ENCODE results near the gene FUBP3. TPM values are rescaled to one million over a fixed set of nuclear protein-coding genes. Genes with fewer than 3 reads are reported as not detected.

Gene FUBP3
- total RNA-seq, 1 experiment from 2014 or later, result 78.6 TPM

GRCh38 chr9:130663258-130663976, 84.0 kb downstream of the FUBP3 start:
- H2BK120ac ChIP-seq (ENCODE audit: low read depth, low read length, poor library complexity, severe bottlenecking), result no peak overlapping the region
- no peak overlapping the region for H2AK5ac ChIP-seq (ENCODE audit: insufficient read length, low read length)
- no peak overlapping the region for H3K18ac ChIP-seq (ENCODE audit: insufficient read length, low read depth, low read length)
- no peak overlapping the region for H4K91ac ChIP-seq (ENCODE audit: insufficient read length, low read depth, low read length)
- no CpG with 5 or more reads among the region's 65 CpGs for WGBS (ENCODE audit: extremely low coverage, insufficient read length, low lambda C conversion rate)
- H2BK12ac ChIP-seq (ENCODE audit: insufficient read length, low read depth, low read length), result no peak overlapping the region
- peaks cover 100% of the 10 kb centered on the region for H3K27me3 Mint-ChIP-seq (ENCODE audit: low read depth)
- H3T11ph ChIP-seq (ENCODE audit: low read length), result no peak overlapping the region
- H3K56ac ChIP-seq (ENCODE audit: insufficient read length, low read depth, low read length), result no peak overlapping the region
- H3K27me3 ChIP-seq (ENCODE audit: insufficient read depth, low read length), result peaks cover 93% of the 10 kb centered on the region
- H3K27ac ChIP-seq (ENCODE audit: insufficient read length, low read depth, low read length), result no peak overlapping the region
- peak overlapping the region; percentile 26 to 83 for H3K4me3 Mint-ChIP-seq
- no peak overlapping the region for H3K4ac ChIP-seq (ENCODE audit: low read depth, low read length)
- peak overlapping the region; percentile 44 for H3K4me2 ChIP-seq (ENCODE audit: insufficient read depth, insufficient read length, low read length)
- H2BK15ac ChIP-seq (ENCODE audit: low read depth, low read length), result no peak overlapping the region
- H4K5ac ChIP-seq (ENCODE audit: insufficient read length, low read depth, low read length), result no peak overlapping the region
- H4K8ac ChIP-seq (replicated peaks; ENCODE audit: insufficient read length, low read depth, low read length), result no peak overlapping the region
- no peaks in the 10 kb centered on the region; the same call in 1 of the 2 replicates for H3K4me1 ChIP-seq (ENCODE audit: insufficient read depth, low read length)
- H3K14ac ChIP-seq (ENCODE audit: insufficient read depth, low read length), result no peak overlapping the region
- peak; percentile 50 for DNase-seq
- no peaks in the 10 kb centered on the region for H3K79me2 ChIP-seq (ENCODE audit: insufficient read depth, low read length)
- H3K9me3 Mint-ChIP-seq, result peaks cover 0 to 8% of the 10 kb centered on the region in 2 experiments; a peak in 3 of 5 replicates
- no peak for TF ChIP-seq CTCF (conservative IDR thresholded peaks at IDR 0.05)
- peaks cover 11 to 37% of the 10 kb centered on the region in 2 experiments for H3K4me1 Mint-ChIP-seq
- H2BK5ac ChIP-seq (ENCODE audit: insufficient read length, low read length), result no peak overlapping the region
- H3K23ac ChIP-seq (ENCODE audit: insufficient read length, low read depth, low read length), result no peak overlapping the region
- H2BK20ac ChIP-seq (ENCODE audit: low read depth, low read length, poor library complexity, severe bottlenecking), result no peak overlapping the region
- peaks cover 18% of the 10 kb centered on the region for H3K23me2 ChIP-seq (ENCODE audit: insufficient read length, low read depth, low read length, poor library complexity, severe bottlenecking)
- H3K36me3 Mint-ChIP-seq (ENCODE audit: insufficient read depth in 1 of 3, low read depth in 3 of 3), result peaks cover 3 to 6% (median 3%) of the 10 kb centered on the region in 3 experiments; a peak in 4 of 7 replicates
- H3K9me3 ChIP-seq (ENCODE audit: control insufficient read depth, low read depth, low read length), result no peaks in the 10 kb centered on the region
- no peak overlapping the region for H3K27ac Mint-ChIP-seq
- no peak overlapping the region for H2AFZ ChIP-seq (ENCODE audit: low read length)
- no peaks in the 10 kb centered on the region for H4K20me1 ChIP-seq (ENCODE audit: control insufficient read depth, insufficient read depth, insufficient read length)
- H3K9ac ChIP-seq (ENCODE audit: extremely low read depth, insufficient read length, low read length), result no peak overlapping the region
- no peaks in the 10 kb centered on the region for H3K79me1 ChIP-seq (ENCODE audit: insufficient read depth, low read depth, low read length, poor library complexity, severe bottlenecking)

Measured in H9 (cell line).